ENCODE results near the gene HSPA6.
"Not testable (repeated sequence)": the region's sequence is repeated elsewhere in the genome, so short reads cannot be mapped to it uniquely, and the experiment has no call there.

HSPA6 gene

DNA sequence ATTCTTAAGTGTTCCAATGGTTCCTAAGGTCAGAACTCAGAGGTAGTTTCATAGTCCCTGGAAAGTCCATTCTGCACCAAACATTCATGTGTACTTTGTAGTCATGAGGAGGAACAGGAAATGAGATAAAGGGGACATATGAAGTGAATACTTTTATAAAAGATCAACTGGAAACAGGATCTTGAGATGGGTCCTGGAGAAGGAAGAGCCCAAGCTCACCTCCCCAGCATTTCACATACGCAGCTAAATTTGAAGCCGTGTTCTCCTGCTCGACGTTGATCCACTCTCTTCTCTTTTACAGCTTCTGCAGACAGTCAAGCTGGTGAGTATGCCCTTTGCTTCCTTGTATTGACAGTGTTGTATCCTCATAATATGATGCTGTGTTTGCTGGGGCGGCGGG lies 18.7 kb upstream of the HSPA6 start:
- no peak for DNase-seq

DNA sequence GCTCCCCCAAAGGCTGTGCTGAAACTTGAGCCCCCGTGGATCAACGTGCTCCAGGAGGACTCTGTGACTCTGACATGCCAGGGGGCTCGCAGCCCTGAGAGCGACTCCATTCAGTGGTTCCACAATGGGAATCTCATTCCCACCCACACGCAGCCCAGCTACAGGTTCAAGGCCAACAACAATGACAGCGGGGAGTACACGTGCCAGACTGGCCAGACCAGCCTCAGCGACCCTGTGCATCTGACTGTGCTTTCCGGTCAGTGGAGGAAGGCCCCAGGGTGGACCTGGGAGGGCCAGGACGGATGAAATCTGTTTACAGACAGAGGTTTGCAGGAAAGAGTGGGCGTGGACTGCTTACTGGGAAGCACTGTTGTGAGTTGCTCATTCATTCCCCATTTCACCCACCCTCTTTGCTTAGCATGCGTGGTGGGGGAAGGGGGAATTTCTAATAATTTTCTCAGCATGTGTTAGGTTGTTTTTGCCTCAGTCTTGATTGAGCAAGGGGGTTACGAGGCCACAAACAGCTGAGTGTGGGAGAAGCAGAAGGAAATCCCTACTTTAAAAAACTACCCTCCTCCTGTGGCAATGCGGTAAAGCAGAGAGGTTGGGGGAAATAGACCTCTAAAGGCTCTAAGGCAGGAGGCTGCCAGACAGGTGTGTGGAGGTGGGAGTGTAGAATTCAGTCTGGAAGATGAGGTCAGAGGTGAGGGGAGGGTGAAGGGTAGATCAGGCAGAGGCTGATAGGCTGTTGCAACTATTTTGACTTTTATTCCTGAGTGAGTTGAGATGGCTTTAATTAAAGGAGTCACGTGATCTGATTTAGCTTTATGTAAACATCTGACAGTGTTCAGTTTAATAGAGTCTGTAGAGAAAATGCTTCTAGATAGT lies 17.8 kb upstream of the HSPA6 start:
- DNase-seq: no peak

DNA sequence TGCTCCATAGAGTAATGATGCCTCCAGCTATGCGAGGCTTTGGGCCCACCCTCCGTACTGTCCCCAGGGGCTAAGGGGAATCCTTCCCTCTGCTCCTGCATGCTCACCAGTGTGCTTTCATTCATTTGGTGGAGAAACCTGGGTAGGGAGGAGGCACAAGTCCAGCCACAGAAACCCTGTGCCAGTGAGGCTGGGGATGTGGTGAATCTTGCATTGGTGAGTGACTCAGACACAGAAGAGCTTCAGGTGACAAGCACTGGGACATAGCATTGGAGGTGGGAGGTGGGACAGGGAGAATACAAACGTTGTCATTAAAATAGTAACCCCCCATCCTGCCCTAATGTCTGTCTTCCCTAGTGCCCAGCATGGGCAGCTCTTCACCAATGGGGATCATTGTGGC lies 13.9 kb upstream of the HSPA6 start:
- no peak for DNase-seq

DNA sequence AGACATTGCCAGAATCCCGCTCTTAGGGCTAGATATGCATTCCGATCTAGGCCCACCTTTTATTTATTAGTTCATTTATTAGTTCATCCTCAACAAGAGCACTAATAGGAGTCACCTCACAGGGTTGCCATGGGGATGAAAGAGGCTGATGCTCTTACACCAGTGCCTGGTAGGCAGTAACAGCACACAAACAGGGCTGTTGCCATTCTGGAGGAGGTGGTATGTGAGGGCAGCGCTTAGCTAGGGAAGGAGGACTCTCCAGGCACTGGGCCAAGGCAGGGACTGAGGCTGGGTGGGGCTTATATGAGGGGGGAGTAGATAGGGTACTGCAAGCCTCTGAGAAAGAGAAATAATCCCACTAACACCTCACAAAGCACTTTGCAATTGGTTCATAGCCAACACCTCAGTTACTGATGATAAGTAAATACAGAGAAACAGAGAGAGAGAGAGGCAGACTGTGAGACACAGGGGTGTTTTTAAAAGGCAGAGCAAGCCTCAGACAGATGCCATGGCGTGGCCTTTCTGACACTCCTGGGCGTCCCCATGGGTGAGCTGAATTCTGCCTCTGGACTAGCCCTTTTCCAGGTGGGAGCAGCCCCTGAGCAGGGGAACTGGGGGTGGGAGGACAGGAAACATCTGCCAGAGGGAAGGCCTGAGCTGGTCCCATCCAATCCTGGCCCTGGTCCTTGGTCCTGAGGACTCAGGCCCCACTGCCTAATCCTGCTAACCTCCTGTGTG lies 13.2 kb upstream of the HSPA6 start:
- no peak for DNase-seq

DNA sequence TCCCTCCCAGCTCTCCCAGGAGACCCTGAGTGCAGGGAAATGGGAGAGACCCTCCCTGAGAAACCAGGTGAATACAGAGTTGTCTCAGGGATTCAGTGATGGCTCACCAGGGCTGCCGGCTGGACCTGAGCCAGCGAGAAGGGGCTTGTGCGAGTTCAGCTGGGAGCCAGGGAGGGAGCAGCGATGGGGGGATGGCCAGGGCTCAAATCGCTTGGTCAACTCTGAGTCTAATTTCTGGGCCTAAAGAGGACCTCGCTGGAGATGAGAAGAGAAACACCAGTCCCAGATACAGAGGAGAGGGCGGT lies 12.6 kb upstream of the HSPA6 start:
- DNase-seq: no peak

DNA sequence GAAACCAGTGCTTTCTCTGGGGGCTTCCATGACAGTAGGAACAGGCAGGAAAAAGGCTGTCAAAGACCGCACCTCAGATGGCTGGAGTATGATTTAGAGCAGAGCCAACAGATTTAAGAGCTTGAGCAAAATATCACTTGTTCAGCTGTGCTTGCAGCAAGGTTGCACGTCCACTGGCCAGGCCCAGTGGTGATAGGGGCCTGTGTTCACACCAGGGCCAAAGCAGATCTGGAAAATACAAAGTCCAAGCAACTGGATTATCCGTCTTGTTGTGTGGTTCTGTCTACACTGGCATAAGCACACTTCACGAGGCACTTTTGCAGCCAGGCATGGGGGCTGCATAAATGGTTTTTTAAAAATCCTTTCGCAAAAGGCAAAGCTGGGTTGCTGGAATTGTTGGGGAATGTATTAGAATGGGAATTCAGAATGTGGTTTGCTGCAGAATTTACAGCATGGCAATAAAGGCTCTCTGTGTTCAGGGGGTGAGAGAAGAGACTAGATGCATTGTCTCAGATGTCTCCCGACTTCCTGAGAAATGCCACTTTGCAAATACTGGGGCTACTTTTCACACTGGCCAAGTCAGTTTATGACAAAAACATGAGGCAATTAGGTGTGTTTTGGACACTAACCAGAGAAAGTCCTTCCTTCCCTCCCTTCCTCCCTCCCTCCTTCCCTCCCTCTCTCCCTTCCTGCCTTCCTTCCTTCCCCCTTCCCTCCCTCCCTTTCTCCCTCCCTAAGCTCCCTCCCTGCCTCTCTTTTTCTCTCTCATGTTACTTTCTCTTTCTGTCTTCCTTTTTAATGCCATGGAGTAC lies 11.5 kb upstream of the HSPA6 start:
- DNase-seq: not testable (repeated sequence)

DNA sequence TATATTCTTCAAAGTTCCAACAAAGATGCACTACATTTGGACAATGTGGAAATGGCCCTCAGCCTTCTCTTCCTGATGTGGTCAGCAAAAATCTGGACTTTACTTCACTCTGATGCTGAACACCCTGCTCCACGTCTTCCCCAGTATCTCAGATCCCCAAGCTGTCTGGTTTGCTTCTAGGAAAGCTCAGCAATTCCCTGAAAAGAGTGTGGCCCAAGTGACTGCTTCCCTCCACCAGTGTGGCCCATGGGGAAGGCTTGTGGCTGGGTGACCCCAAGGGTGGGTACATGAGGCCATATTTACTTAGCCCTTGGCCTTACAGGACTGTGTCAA lies 10.9 kb upstream of the HSPA6 start:
- not testable (repeated sequence) for DNase-seq

DNA sequence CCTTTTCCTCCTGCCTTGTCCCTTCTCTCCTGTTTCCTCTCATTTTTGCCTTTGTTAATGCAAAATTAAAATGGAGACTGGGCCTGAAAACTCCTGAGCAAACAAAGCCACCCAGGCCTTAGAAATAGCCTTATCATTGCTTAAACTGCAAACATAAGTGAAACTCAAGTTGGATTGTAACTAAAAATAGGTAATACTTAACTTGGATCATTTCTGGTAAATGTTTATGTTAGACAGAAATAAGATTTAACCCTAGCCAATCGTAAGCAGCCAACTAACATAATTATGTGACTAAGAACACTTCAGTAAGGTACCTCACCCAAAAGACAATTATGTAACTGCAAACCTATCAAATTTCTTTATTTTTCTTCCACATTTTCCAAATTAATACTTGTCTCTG lies 10.4 kb upstream of the HSPA6 start:
- DNase-seq: not testable (repeated sequence)

DNA sequence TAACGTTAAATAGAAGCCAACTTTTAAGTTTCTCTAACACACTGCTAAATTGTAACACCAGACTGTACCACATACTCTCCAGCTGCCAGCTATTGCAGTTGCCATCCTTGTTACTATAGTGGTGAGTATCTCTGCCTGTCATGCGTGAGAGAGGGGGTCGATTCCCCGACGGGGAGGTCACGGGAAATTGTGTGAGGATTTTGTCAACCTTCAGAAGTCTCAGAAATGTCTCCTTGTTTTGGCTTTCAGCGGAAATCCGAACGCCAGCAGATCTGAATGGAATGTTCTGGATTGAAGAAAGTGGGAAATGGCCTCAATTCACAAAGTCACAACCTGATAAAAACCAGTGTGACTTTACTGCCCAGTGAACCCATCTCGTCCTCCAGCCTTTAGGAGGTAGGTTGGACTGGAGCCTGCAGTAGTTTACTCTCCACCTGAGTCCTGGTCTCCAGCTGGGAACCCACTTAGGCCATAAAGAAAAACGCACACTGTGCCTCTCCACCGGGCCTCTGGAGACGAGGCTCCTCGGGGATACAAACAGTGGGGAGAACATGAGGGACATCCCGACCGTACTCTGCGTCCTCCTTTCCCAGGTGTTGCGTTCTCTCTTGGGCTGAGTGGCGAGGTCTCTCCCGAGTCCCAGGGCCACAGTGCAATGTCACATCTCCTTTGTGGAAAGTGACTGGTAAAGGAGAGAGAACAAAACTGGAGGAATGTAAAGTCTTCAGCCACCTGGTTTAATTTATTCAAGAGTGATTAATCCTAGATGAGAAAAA lies 1.1 kb upstream of the HSPA6 start:
- DNase-seq: not testable (repeated sequence)

DNA sequence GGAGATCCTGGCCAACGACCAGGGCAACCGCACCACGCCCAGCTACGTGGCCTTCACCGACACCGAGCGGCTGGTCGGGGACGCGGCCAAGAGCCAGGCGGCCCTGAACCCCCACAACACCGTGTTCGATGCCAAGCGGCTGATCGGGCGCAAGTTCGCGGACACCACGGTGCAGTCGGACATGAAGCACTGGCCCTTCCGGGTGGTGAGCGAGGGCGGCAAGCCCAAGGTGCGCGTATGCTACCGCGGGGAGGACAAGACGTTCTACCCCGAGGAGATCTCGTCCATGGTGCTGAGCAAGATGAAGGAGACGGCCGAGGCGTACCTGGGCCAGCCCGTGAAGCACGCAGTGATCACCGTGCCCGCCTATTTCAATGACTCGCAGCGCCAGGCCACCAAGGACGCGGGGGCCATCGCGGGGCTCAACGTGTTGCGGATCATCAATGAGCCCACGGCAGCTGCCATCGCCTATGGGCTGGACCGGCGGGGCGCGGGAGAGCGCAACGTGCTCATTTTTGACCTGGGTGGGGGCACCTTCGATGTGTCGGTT lies 477 bp downstream of the HSPA6 start:
- not testable (repeated sequence) for DNase-seq

DNA sequence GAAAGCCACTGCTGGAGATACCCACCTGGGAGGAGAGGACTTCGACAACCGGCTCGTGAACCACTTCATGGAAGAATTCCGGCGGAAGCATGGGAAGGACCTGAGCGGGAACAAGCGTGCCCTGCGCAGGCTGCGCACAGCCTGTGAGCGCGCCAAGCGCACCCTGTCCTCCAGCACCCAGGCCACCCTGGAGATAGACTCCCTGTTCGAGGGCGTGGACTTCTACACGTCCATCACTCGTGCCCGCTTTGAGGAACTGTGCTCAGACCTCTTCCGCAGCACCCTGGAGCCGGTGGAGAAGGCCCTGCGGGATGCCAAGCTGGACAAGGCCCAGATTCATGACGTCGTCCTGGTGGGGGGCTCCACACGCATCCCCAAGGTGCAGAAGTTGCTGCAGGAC lies 981 bp downstream of the HSPA6 start:
- not testable (repeated sequence) for DNase-seq

DNA sequence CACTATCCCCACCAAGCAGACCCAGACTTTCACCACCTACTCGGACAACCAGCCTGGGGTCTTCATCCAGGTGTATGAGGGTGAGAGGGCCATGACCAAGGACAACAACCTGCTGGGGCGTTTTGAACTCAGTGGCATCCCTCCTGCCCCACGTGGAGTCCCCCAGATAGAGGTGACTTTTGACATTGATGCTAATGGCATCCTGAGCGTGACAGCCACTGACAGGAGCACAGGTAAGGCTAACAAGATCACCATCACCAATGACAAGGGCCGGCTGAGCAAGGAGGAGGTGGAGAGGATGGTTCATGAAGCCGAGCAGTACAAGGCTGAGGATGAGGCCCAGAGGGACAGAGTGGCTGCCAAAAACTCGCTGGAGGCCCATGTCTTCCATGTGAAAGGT lies 1.6 kb downstream of the HSPA6 start:
- DNase-seq: not testable (repeated sequence)

DNA sequence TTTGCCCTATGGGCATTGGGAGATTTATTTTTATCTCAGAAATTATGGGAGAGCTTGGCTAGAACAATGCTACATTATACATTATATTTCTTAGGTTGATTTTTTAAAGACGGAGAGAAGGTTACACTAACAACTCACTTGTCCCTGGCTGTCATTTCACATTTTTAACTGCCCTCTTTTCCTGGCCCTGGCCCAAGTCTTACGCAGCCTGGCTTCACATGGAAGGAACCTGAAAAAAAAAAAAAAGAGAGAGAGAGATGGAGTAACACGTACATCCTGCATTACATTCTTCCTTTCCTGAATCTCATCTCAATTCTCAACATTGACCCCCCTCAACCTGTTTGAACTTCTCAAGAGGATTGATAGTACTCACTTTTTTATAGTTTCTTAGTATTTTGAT lies 4.2 kb downstream of the HSPA6 start:
- DNase-seq: not testable (repeated sequence)

DNA sequence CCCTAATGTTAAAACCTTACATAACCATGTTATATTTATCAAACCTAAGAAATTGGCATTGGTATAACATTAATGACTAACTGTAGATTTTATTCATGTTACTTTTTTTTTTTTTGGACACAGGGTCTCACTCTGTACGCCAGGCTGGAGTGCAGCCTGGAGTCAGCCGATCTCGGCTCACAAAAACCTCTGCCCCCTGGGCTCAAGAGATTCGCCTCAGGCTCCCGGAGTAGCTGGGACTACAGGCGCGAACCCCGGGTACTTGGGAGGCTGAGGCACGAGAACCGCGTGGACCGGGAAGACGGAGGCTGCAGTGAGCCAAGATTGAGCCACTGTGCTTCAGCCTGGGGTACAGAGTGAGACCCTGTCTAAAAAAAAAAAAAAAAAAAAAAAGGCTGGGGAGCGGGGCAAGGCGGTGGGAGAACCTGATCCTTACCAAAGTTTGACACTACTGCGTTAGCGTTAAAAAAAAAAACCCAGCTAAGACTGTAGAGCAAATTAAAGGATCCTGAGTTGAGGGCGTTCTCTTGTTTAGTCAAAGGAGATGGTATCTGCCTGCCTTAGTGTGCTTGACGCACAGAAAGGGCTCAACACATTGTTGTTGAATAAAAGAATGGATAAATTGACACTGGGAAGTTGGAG lies 5.2 kb downstream of the HSPA6 start:
- not testable (repeated sequence) for DNase-seq

DNA sequence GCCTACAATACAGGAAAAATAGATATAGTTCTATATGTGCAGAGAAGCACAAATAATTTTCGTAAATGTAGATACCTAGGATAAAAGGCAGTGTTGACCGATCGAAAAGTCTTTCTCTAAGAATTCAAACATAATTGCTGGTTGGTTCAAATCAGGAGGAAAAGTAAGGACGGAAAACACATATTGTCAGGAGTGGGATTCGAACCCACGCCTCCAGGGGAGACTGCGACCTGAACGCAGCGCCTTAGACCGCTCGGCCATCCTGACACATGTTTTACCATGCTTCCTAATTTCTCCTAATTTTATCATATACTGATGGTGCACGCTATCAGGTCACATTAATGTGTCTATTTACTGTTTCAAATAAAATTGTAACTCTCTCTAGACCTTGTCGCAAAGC lies 5.8 kb downstream of the HSPA6 start:
- DNase-seq: peak; percentile 14 to 55

DNA sequence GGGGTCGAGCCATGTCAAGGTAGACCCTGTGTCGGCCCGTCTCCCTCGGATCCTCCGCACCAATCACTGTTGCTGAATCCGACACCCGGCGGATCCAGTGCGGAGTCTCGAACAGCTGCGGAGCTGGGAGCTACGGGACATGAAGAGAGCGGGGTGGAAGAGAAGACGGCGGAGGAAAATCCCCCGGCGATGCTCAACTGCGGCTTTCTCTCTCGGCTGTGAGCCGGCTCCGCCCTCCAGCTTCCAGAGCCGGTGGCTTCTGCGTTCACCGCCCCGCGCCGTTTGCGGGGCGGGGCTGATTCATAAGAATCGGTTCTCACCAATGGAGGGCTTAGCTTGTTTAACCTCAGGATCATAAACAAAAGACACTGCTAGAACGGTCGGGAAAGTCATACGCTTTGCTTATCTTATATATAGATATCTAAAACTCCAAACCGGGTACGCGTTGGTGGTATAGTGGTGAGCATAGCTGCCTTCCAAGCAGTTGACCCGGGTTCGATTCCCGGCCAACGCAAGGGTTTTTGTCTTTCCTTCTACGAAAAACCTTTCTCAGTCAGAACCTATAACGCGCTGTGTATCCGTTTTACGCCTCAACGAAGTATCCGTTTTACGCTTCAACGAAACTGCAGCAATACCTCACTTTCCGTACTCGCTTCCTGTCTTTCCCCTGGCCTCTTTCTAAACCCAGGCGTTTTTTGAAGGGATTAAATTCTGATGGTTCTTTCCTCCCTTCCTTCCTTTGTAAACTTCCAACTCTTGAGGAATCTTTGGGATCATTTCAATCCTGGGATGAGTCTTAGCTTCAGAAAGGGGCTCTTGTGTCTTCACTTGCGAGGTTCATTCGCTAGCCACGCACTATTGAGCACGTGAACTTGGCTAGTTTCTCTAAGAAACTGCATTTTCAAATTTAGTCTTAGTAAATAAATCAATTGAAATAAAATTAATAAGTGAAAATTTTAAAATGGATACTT lies 6.6 kb downstream of the HSPA6 start:
- peak; percentile 88 to 97 for DNase-seq

DNA sequence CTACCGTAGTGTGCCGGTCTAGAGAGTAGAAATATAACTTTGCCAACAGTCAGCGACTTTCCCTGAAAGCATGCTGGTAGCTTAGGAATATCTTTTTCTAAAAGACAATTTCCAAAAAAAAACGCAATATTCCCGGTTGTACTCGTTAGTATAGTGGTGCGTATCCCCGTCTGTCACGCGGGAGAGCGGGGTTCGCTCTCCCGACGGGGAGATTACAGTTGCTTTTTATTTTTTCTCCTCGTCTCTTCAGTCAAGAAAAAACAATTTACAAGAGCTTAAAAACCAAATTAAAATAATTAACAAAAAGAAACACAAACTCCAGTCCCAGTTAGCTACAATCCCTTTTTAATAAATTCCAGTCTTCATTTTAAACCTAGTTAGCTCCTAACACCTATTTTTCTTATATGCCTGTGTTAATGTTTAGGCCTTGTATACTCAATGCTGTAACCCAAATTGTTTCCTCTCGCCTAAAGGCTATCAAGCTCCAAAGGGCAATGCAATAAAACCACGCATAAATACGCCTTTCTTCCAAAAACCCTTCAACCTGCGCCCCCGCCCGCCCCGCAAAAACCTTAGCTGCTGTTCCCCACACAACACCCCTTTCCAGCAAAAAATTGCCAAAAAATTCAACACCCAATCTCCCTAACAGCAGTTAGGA lies 7.8 kb downstream of the HSPA6 start:
- DNase-seq: no peak

DNA sequence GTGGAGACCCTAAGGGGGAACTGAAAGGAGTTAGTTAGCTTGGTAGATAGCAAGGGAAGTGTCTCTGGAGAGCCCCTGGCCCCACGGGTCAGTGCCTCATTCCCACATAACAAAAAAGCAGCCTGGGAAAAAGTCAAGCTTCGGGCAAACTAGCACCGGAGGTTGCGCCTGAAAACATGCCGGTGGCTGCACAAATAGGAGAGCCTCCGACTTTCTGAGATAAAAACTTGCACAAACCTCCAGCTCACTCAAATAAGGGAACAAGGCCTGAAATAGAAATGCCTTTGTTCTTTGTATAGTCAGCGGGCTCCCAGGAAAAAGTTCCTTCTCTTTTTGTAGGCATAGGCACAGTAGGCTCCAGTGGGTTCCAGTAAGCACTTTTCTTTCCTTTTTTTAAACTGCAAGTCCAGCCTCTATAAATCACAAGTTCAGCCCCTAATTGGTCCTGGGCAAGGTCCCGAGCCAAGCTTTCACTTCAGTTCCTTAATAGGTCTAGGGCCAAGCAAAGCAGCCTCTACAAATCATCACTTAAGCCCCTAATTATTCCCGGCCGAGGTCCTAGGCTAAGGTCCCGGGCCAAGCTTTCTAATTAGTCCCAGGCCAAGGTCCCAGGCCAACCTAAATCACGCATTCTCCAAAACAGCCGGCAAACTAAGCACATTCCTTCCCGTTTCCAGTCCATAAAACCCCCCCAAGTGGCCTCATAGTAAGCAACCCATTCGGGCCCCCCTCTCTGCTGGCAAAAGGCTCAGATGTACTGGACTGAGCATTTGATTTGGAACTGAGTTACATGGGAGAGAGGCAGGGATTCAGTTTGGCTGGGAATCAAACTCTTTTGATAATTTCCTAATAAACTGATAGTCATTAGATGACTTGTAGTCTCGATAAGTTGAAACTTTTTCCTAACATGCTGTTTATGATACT lies 8.6 kb downstream of the HSPA6 start:
- not testable (repeated sequence) for DNase-seq

DNA sequence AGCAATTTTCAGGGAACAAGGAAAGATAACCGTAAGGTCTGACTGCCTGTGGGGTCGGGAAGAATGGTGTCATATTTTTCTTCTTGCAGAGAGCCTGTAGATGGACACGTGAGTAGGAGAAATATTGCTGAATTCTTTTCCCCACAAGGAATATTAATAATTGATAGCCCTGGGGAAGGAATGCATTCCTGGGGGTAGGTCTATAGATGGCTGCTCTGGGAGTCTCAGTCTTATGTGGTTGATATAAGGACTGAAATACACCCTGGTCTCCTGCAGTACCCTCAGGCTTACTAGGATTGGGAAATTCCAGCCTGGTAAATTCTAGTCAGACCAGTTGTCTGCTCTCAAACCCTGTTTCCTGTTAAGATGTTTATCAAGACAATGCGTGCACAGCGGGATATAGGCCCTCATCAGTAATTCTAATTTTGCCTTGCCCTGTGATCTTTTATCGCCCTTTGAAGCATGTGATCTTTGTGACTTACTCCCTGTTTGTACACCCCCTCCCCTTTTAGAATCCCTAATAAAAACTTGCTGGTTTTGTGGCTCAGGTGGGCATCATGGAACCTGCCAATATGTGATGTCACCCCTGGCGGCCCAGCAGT lies 12.8 kb downstream of the HSPA6 start:
- not testable (repeated sequence) for DNase-seq
